ENCODE measurements around the gene WDR90. TPM values are rescaled to one million over a fixed set of nuclear protein-coding genes. Genes with fewer than 3 reads are reported as not detected.
"Not testable (repeated sequence)": the region's sequence is repeated elsewhere in the genome, so short reads cannot be mapped to it uniquely, and the experiment has no call there.

The WDR90 gene
- polyA plus RNA-seq, 4 donors = 23.5 to 76.1 (median 52.9) TPM

- DNase-seq (ENCODE audit: low read depth in 4 of 4, low spot score in 2 of 4) = peak in 3 of 4 donors; percentile 79 to 91 (median 89)
These were observed 35.1 kb downstream of the WDR90 start, which contains the start of gene JMJD8 for GRCh38 chr16:684071-684794. Gene JMJD8, minus strand, starts transcription at chr16:684334. Its CDS starts 15 bp downstream, at chr16:684319.

- DNase-seq (ENCODE audit: low read depth in 4 of 4, low spot score in 2 of 4) = no peak
These were observed 36.0 kb downstream of the WDR90 start for GRCh38 chr16:684961-685696.

GRCh38 chr16:685967-686366, 36.8 kb downstream of the WDR90 start:
- no peak for DNase-seq (ENCODE audit: low read depth in 4 of 4, low spot score in 2 of 4)

GRCh38 chr16:686459-687260, 37.5 kb downstream of the WDR90 start:
- no peak for DNase-seq (ENCODE audit: low read depth in 4 of 4, low spot score in 2 of 4)

GRCh38 chr16:687499-687898, 38.3 kb downstream of the WDR90 start:
- no peak for DNase-seq (ENCODE audit: low read depth in 4 of 4, low spot score in 2 of 4)

- no peak for DNase-seq (ENCODE audit: low read depth in 4 of 4, low spot score in 2 of 4)
These were observed 40.2 kb downstream of the WDR90 start for GRCh38 chr16:689175-689897.

GRCh38 chr16:691242-691641, 42.1 kb downstream of the WDR90 start:
- not testable (repeated sequence) for DNase-seq (ENCODE audit: low read depth in 4 of 4, low spot score in 2 of 4)

- no peak for DNase-seq (ENCODE audit: low read depth in 4 of 4, low spot score in 2 of 4)
These were observed 43.4 kb downstream of the WDR90 start for GRCh38 chr16:692356-693108.

GRCh38 chr16:693364-693763, 44.2 kb downstream of the WDR90 start:
- DNase-seq (ENCODE audit: low read depth in 4 of 4, low spot score in 2 of 4) = no peak

GRCh38 chr16:693766-694165, 44.6 kb downstream of the WDR90 start:
- no peak for DNase-seq (ENCODE audit: low read depth in 4 of 4, low spot score in 2 of 4)

GRCh38 chr16:694187-694862, 45.2 kb downstream of the WDR90 start:
- no peak for DNase-seq (ENCODE audit: low read depth in 4 of 4, low spot score in 2 of 4)

- no peak for DNase-seq (ENCODE audit: low read depth in 4 of 4, low spot score in 2 of 4)
These were observed 45.7 kb downstream of the WDR90 start for GRCh38 chr16:694863-695354.

- DNase-seq (ENCODE audit: low read depth in 4 of 4, low spot score in 2 of 4) = no peak
These were observed 46.4 kb downstream of the WDR90 start for GRCh38 chr16:695355-696089.

GRCh38 chr16:698911-699671, 49.9 kb downstream of the WDR90 start:
- DNase-seq (ENCODE audit: low read depth in 4 of 4, low spot score in 2 of 4) = no peak

GRCh38 chr16:700684-701584, 51.8 kb downstream of the WDR90 start:
- no peak for DNase-seq (ENCODE audit: low read depth in 4 of 4, low spot score in 2 of 4)

GRCh38 chr16:702341-702740, 53.2 kb downstream of the WDR90 start:
- DNase-seq (ENCODE audit: low read depth in 4 of 4, low spot score in 2 of 4) = no peak

GRCh38 chr16:703406-703805, 54.2 kb downstream of the WDR90 start:
- no peak for DNase-seq (ENCODE audit: low read depth in 4 of 4, low spot score in 2 of 4)

Measured in left renal cortex interstitium (tissue), 4 donors.